CD14-positive monocyte (primary cell): ENCODE data around the gene BTG2. TPM values are rescaled to one million over a fixed set of nuclear protein-coding genes. Genes with fewer than 3 reads are reported as not detected.
A peak's percentile ranks its signal among the peaks of the same experiment; 100 is the strongest.

ENCODE experiments used
- DNase-seq, 3 donors: peaks; one replicate each; pipeline ENCODE4 v3.0.0-alpha.2; 2011 to 2022
- H2AFZ ChIP-seq: 2 replicates; pipeline ENCODE4 v1.6.0; 2012; ENCODE audit warnings: mild to moderate bottlenecking, low read depth, low read length, inconsistent platforms; ENCODE audit not compliant: insufficient read depth, poor library complexity, severe bottlenecking
- H3K27ac ChIP-seq, 2 donors: 1 replicate in 1 of 2; 2 replicates in 1 of 2; pipeline ENCODE4 v1.5.1; 2012 to 2013; ENCODE audit warnings: low read length in 2 of 2, control low read depth in 1 of 2, inconsistent platforms in 1 of 2, low read depth in 1 of 2, mild to moderate bottlenecking in 1 of 2
- H3K27me3 ChIP-seq, 2 donors: one replicate each; pipeline versions ENCODE4 v1.6.0 to v1.6.1; 2011 to 2013; ENCODE audit warnings: low read length in 2 of 2; ENCODE audit not compliant: control insufficient read depth in 2 of 2, insufficient read depth in 2 of 2
- H3K36me3 ChIP-seq, 2 donors: replicated peaks in 1 of 2; 1 replicate in 1 of 2; 2 replicates in 1 of 2; pipeline versions ENCODE4 v1.5.1 to v1.6.1; 2012 to 2013; ENCODE audit warnings: low read length in 2 of 2, control low read depth in 1 of 2, inconsistent platforms in 1 of 2, mild to moderate bottlenecking in 1 of 2; ENCODE audit not compliant: insufficient read depth in 2 of 2, control insufficient read depth in 1 of 2
- H3K4me1 ChIP-seq, 2 donors: 1 replicate in 1 of 2; 2 replicates in 1 of 2; pipeline versions ENCODE4 v1.5.1 to v1.6.1; 2012 to 2013; ENCODE audit warnings: low read length in 2 of 2, control low read depth in 1 of 2, inconsistent platforms in 1 of 2, mild to moderate bottlenecking in 1 of 2, moderate library complexity in 1 of 2; ENCODE audit not compliant: insufficient read depth in 2 of 2, control insufficient read depth in 1 of 2
- H3K4me2 ChIP-seq: replicated peaks from 2 replicates; pipeline ENCODE3; 2012; ENCODE audit warnings: low read length, moderate library complexity, mild to moderate bottlenecking; ENCODE audit not compliant: poor library complexity, severe bottlenecking; ENCODE audit errors: extremely low read depth
- H3K4me3 ChIP-seq, 3 experiments: fragments of 200-600 bp in 1 of 3; sonication (generic) in 1 of 3; replicated peaks in 1 of 3; 1 replicate in 2 of 3; 2 replicates in 1 of 3; pipeline ENCODE4 v1.5.1; 2011 to 2013; ENCODE audit warnings: low read length in 3 of 3, mild to moderate bottlenecking in 3 of 3, control low read depth in 2 of 3, low read depth in 2 of 3, inconsistent platforms in 1 of 3, moderate library complexity in 1 of 3
- H3K79me2 ChIP-seq: 2 replicates; pipeline ENCODE4 v1.6.0; 2012; ENCODE audit warnings: mild to moderate bottlenecking, control low read depth, inconsistent platforms, low read length, moderate library complexity; ENCODE audit not compliant: insufficient read depth
- H3K9ac ChIP-seq: 2 replicates; pipeline ENCODE4 v1.6.0; 2017; ENCODE audit warnings: low read length, mild to moderate bottlenecking; ENCODE audit not compliant: insufficient read depth, poor library complexity, severe bottlenecking
- H3K9me3 ChIP-seq, 2 donors: replicated peaks in 1 of 2; 1 replicate in 1 of 2; 2 replicates in 1 of 2; pipeline versions ENCODE4 v1.5.1 to v1.6.1; 2012 to 2013; ENCODE audit warnings: low read length in 2 of 2, control low read depth in 1 of 2; ENCODE audit not compliant: control insufficient read depth in 1 of 2, insufficient read depth in 1 of 2
- H4K20me1 ChIP-seq: 2 replicates; pipeline ENCODE4 v1.6.0; 2012; ENCODE audit warnings: mild to moderate bottlenecking, low read length, control low read depth, moderate library complexity; ENCODE audit not compliant: insufficient read depth
- H3K27ac Mint-ChIP-seq, 7 donors: one replicate each; pipeline ENCODE4 v1.8.0; 2020; ENCODE audit warnings: mild to moderate bottlenecking in 7 of 7, mixed read lengths in 7 of 7, moderate library complexity in 6 of 7, inconsistent platforms in 2 of 7
- H3K27me3 Mint-ChIP-seq, 3 donors: one replicate each; pipeline ENCODE4 v1.8.0; 2021 to 2022; ENCODE audit warnings: low read depth in 3 of 3, mild to moderate bottlenecking in 3 of 3, mixed read lengths in 3 of 3, moderate library complexity in 3 of 3, inconsistent platforms in 1 of 3
- H3K36me3 Mint-ChIP-seq, 2 donors: one replicate each; pipeline ENCODE4 v1.8.0; 2020; ENCODE audit warnings: mixed read lengths in 2 of 2, inconsistent platforms in 1 of 2, mild to moderate bottlenecking in 1 of 2
- H3K4me1 Mint-ChIP-seq: one replicate; pipeline ENCODE4 v1.8.0; 2020; ENCODE audit warnings: mild to moderate bottlenecking, mixed read lengths
- H3K4me3 Mint-ChIP-seq, 2 donors: one replicate each; pipeline ENCODE4 v1.8.0; 2020; ENCODE audit warnings: mild to moderate bottlenecking in 2 of 2, mixed read lengths in 2 of 2, moderate library complexity in 1 of 2
- H3K9me3 Mint-ChIP-seq, 7 donors: one replicate each; pipeline ENCODE4 v1.8.0; 2020 to 2022; ENCODE audit warnings: mixed read lengths in 7 of 7, mild to moderate bottlenecking in 6 of 7, moderate library complexity in 6 of 7, inconsistent platforms in 2 of 7
- CTCF ChIP-seq: fragments of 200-600 bp; IDR thresholded peaks from one replicate; pipeline ENCODE4 v1.8.0; 2022; ENCODE audit warnings: antibody characterized with exemption, mild to moderate bottlenecking
- WGBS: methylation state at CpG from one replicate; pipeline ENCODE4 v1.1.5; 2013; ENCODE audit warnings: missing lambda C conversion rate; ENCODE audit not compliant: insufficient coverage; 5-methylcytosine and 5-hydroxymethylcytosine counted together
- intact Hi-C, 2 donors: fragments of 100-400 bp; cut with micrococcal nuclease; formaldehyde crosslinking; loops; one replicate each; pipeline versions ENCODE4 v1.15.0 to v1.15.1; 2023
- polyA plus RNA-seq, 3 donors: library from polyadenylated mRNA; depleted of rRNA in 1 of 3; unstranded in 2 of 3; stranded (reverse) in 1 of 3; fragments of 300-500 nt in 2 of 3; fragments of >200 nt in 1 of 3; fragmentation: Illumina TruSeq in 2 of 3; gene quantifications; 1 replicate in 2 of 3; 2 replicates in 1 of 3; pipeline ENCODE4 v1.2.3, GENCODE V29; 2012 to 2021

Gene BTG2
- polyA plus RNA-seq, 3 donors = 293 to 539 (median 483) TPM

GRCh38 chr1:203295796-203296195 lies 9.5 kb upstream of the BTG2 start:
- no peaks in the 10 kb centered on the region for H3K36me3 ChIP-seq

DNA sequence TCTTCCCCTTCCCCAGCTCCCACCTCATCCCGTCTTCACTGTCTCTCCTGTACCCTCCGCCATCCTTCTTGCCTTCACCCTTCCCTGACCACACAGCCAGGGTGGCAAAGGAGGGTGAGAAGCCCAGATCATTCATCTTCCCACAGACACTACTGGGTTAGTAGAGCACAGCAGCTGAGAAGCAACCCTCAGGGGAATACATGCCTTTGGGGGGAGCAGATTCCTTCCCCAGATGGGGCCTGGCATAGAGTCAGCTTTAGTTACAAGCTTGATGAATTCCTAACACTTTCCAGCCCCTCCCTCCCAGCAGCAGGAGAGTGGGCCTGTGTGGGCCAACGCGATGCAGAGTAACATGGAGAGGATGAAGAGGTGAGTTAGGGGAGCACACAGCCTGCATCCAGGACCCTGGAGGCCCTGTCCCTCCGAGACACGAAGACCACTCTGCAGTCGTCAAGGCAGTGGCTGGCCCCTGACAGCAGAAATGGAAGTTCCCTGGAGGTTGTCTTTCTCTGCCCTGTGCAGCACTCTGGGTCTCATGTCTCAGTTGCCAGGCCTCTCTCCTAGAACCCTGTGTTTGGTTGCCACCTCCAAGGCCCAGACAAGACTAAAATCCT lies 8.8 kb upstream of the BTG2 start:
- no peaks in the 10 kb centered on the region for H4K20me1 ChIP-seq
- DNase-seq = no peak
- peaks cover 12 to 20% of the 10 kb centered on the region in 2 donors for H3K4me1 ChIP-seq
- intact Hi-C loops = no loop called here
- H3K27ac Mint-ChIP-seq = peak overlapping the region in 2 of 7 donors; percentile 25 to 61
- H3K27me3 Mint-ChIP-seq = peaks cover 0 to 7% (median 0%) of the 10 kb centered on the region in 3 donors
- 93% methylated on average over 7 of the region's 7 CpGs for WGBS
- H3K36me3 Mint-ChIP-seq = peaks cover 2 to 3% of the 10 kb centered on the region in 2 donors
- H3K9me3 ChIP-seq = no peaks in the 10 kb centered on the region
- no peak overlapping the region for H3K4me3 ChIP-seq
- no peaks in the 10 kb centered on the region for H3K79me2 ChIP-seq
- no peak overlapping the region for H3K4me2 ChIP-seq
- no peak overlapping the region for H3K9ac ChIP-seq
- no peak overlapping the region for H3K4me3 Mint-ChIP-seq
- no peaks in the 10 kb centered on the region for H3K27me3 ChIP-seq
- H2AFZ ChIP-seq = no peak overlapping the region
- H3K27ac ChIP-seq = no peak overlapping the region
- peaks cover 39% of the 10 kb centered on the region for H3K4me1 Mint-ChIP-seq
- peaks cover 0 to 4% (median 0%) of the 10 kb centered on the region in 7 donors for H3K9me3 Mint-ChIP-seq
- TF ChIP-seq CTCF = no peak
- no peaks in the 10 kb centered on the region for H3K36me3 ChIP-seq

More at GRCh38 chr1:203295796-203296195, 9.5 kb upstream of the BTG2 start:
- peaks cover 0 to 7% (median 0%) of the 10 kb centered on the region in 3 donors for H3K27me3 Mint-ChIP-seq
- Histone ChIP-seq H2AFZ (no peak overlapping the region), H3K79me2 (no peaks in the 10 kb centered on the region), H3K4me2 (no peak overlapping the region), H3K4me1 (peaks cover 14 to 22% of the 10 kb centered on the region in 2 donors), H3K27ac (no peak overlapping the region), H3K4me3 (no peak overlapping the region), H3K27me3 (no peaks in the 10 kb centered on the region), H4K20me1 (no peaks in the 10 kb centered on the region), H3K9ac (no peak overlapping the region), H3K9me3 (no peaks in the 10 kb centered on the region)
- no CpG with 5 or more reads among the region's 1 CpG for WGBS
- intact Hi-C loops = no loop called here
- no peak for TF ChIP-seq CTCF
- peaks cover 4 to 5% of the 10 kb centered on the region in 2 donors for H3K36me3 Mint-ChIP-seq
- H3K9me3 Mint-ChIP-seq = peaks cover 0 to 4% (median 0%) of the 10 kb centered on the region in 7 donors
- peaks cover 40% of the 10 kb centered on the region for H3K4me1 Mint-ChIP-seq
- H3K4me3 Mint-ChIP-seq = no peak overlapping the region
- peak overlapping the region in 2 of 7 donors; percentile 20 to 60 for H3K27ac Mint-ChIP-seq
- DNase-seq = no peak
